Rectal smooth muscle tissue (tissue), 1 donor: Measurements from ENCODE around the gene ORMDL3.
"Not testable (repeated sequence)": the region's sequence is repeated elsewhere in the genome, so short reads cannot be mapped to it uniquely, and the experiment has no call there.

Experiments
- H3K27ac ChIP-seq: one replicate; pipeline ENCODE4 v1.7.0; 2013; ENCODE audit warnings: low read depth, low read length, inconsistent platforms
- H3K27me3 ChIP-seq: one replicate; pipeline ENCODE4 v1.7.0; 2013; ENCODE audit warnings: low read length; ENCODE audit not compliant: control insufficient read depth, insufficient read depth
- H3K36me3 ChIP-seq: one replicate; pipeline ENCODE4 v1.7.0; 2013; ENCODE audit warnings: low read length; ENCODE audit not compliant: control insufficient read depth, insufficient read depth
- H3K4me1 ChIP-seq: one replicate; pipeline ENCODE4 v1.7.0; 2013; ENCODE audit warnings: low read length; ENCODE audit not compliant: control insufficient read depth, insufficient read depth
- H3K4me3 ChIP-seq: one replicate; pipeline ENCODE4 v1.7.0; 2013; ENCODE audit warnings: low read length
- H3K9ac ChIP-seq: one replicate; pipeline ENCODE4 v1.7.0; 2013; ENCODE audit warnings: low read length

Gene ORMDL3

DNA sequence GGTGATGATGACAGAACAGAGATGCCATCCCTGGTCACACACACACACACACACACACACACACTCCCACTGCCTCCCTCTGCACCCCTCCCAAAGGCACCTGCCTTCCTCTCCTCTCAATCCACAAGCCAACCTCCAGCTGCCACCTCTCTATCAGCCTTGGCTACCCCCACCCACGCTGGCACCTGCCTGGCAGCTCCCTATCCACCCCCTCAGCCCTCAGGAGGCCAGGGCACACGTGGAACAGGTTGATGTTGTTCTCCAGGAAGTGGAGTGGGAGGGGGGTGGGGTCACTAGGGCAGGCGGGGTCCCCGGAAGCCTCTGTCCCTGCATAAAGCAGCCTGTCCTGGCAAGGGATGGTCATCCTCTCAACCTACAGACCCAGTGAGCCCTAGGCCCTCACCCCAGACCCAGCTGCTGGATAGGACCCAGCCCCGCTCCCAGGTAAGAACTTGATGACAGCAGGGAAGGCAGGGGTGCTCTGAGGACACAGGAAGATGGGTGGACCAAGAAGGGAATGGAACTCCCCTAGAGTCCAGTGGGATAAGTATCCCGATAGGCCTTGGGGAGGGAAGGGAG lies 35.3 kb upstream of the ORMDL3 start, which contains the start of gene GSDMA:
Gene GSDMA (plus strand): TSS at position 363 of the 579 bp plus-strand sequence. CDS start 2,684 bp downstream, outside the sequence.
- Histone ChIP-seq H3K4me1 (no peaks in the 10 kb centered on the region), H3K4me3 (no peak within 1 kb of the TSS), H3K27me3 (no peaks in the 10 kb centered on the region), H3K9ac (no peak within 1 kb of the TSS), H3K27ac (no peak within 1 kb of the TSS), H3K36me3 (no peaks in the 10 kb centered on the region)

DNA sequence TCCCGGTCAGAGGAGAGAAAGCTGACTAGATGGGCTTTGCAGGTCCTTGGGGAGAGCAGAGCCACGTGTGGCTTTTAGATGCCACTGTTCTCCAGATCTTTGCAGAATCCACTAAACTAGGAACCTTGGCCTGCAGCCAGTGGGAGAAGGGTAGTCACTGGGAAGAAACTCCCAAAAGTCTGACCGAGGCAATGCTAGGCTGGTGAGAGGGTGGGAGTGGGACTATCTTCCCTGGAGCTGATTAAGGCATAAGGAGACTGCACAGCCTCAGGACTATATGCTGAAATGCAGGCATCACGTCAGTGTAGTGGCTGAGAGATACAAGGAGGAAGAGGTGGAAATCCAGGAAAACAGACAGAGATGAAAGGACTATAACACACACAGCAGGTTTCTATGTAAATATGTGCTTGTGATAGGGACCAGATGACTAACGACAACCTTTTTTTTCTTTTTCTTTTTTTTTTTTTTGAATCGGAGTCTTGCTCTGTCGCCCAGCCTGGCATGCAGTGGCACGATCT lies 33.2 kb upstream of the ORMDL3 start:
- H3K36me3 ChIP-seq, result no peaks in the 10 kb centered on the region
- H3K9ac ChIP-seq, result no peak overlapping the region
- H3K27ac ChIP-seq, result no peak overlapping the region
- no peaks in the 10 kb centered on the region for H3K27me3 ChIP-seq
- H3K4me1 ChIP-seq, result no peaks in the 10 kb centered on the region
- no peak overlapping the region for H3K4me3 ChIP-seq

DNA sequence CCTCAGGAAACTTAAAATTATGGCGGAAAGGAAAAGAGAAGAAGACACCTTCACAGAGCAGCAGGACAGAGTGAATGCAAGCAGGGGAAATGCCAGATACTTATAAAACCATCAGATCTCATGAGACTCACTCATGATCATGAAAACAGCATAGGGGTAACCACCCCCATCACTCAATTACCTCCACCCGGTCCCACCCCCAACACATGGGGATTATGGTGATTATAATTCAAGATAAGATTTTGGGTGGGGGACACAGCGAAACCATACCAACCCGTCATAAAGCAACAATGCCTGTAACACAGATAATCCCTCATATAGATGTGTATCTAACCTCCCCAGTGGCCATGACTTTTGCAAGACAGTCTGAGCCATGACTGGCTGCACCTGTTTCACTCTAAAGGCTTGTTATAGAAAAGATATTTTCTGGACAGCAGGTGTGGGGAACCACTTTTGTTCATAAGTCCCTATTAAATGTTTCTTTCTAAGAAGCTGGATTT lies 28.4 kb upstream of the ORMDL3 start:
- Histone ChIP-seq H3K9ac (no peak overlapping the region), H3K4me3 (no peak overlapping the region), H3K4me1 (peaks cover 5% of the 10 kb centered on the region), H3K27ac (no peak overlapping the region), H3K27me3 (no peaks in the 10 kb centered on the region), H3K36me3 (no peaks in the 10 kb centered on the region)

DNA sequence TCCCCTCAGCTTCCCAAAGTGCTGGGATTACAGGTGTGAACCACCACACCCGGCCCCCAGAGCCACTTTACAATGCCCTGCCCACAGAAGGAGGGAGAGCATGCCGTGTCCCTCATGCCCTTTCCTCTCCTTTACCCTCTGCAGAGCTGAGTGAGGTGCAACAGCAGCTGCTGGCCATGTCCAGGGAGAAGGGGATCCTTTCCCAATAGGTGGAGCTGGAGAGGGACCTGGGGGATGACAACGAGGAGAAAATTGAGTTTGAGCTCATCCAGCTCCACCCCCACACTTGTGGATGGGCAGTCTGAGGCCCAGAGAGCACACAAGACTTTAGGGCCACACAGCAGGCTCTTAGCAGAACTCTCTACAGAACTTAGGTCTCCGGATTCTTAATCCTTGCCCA lies 27.5 kb upstream of the ORMDL3 start:
- Histone ChIP-seq H3K9ac (no peak overlapping the region), H3K27me3 (no peaks in the 10 kb centered on the region), H3K4me1 (peaks cover 5% of the 10 kb centered on the region), H3K4me3 (no peak overlapping the region), H3K27ac (no peak overlapping the region), H3K36me3 (no peaks in the 10 kb centered on the region)

DNA sequence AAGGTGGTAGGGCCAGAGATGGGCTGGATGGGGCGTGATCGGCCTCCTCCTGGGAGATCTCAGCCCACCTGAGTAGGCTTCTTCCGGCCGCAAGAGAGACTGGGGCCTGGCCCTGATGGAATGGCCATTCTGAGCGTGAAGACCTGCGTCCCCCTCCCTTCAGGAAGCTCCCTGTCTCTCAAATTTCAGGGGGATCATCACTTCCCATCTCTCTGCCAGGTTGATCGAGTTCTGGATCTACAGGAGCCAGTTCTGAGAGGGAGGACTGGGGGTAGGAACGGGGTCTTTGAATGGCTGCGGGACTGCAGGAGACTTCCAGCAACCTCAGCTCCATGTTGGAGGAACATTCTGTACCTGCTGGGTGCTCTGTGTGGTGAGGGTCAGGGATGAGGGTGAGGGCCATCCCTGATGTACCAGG lies 26.1 kb upstream of the ORMDL3 start:
- H3K4me1 ChIP-seq, result peaks cover 5% of the 10 kb centered on the region
- peak overlapping the region; percentile 72 for H3K4me3 ChIP-seq
- no peaks in the 10 kb centered on the region for H3K27me3 ChIP-seq
- H3K36me3 ChIP-seq, result no peaks in the 10 kb centered on the region
- peak overlapping the region; percentile 40 for H3K9ac ChIP-seq
- H3K27ac ChIP-seq, result peak overlapping the region; percentile 48

DNA sequence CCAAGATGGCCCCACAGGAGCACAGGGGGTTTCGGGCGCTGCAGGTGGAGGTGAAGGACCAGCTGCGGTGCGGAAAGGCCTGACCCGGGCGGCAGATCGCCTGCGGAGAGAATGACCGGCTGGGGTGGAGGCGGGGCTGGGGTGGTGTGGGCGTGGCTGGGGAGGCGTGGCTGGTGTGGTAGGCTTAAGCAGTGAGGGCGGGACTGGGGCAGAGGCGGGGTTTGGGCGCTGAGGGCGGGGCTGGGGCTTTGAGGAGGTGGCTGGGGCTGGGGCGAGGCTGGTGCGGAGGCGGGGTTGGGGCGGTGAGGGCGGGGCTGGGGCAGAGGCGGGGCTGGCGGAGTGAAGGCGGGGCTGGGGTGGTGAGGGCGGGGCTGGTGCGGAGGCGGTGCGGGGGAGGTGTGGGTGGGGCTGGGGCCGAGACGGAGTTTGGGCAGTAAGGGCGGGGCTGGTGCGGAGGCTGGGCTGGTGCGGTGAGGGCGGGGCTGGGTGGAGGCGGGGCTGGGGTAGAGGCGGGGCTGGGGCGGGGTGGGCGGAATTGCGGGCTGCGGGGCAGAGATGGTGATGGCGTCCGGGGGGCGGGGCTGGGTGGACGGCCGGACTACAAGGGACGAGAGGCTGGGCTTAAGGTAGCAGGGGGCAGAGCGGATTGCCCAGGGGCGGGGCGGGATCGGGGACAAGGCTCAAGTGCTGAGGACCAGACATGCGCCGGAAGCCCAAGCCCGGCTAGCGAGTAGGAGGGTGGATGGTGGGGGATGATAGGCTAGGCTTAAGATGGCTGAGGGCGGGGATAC lies 25.5 kb upstream of the ORMDL3 start:
- peak overlapping the region; percentile 81 for H3K4me3 ChIP-seq

DNA sequence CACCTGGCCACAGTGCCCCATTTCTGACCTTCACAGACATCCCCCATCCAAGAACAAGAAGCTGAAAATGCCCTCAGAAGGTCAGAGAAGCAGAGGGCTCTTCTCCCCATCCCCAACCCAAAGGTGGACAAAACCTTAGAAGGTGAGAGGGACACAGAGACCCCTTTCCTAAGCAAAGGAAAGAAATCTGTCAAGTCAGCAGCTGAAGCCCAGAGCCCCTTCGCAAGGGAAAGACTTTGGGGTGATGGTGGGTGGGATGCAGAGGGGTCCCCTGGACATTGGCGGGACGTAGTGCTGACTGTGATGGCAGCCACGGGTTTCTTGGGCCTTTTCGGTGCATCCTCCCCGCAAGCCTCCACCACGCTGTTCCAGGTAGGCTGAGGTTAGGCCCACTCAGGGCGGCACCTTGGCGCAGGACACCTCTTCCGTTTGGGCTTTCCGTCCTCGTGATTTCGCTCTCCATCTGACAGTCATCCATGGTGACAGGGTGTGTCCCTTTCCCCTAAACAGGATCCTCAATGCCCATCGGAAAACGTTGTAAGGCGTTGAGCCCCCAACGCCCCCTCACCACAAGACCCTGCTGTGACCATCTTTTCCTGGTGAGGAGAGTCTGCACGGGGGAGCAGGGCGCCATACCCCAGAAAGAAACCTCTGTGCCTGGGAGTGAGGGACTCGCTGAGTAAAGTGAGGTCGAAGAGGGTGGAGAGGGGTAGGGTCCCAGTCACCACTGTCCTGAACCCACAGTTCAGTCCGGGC lies 24.7 kb upstream of the ORMDL3 start:
- Histone ChIP-seq H3K4me1 (peaks cover 5% of the 10 kb centered on the region), H3K4me3 (peak overlapping the region; percentile 81), H3K27ac (no peak overlapping the region), H3K36me3 (no peaks in the 10 kb centered on the region), H3K27me3 (no peaks in the 10 kb centered on the region), H3K9ac (peak overlapping the region; percentile 87)

More for the DNA sequence above, 25.5 kb upstream of the ORMDL3 start:
- H3K27ac ChIP-seq, result peak overlapping the region; percentile 48
- peaks cover 5% of the 10 kb centered on the region for H3K4me1 ChIP-seq
- H3K36me3 ChIP-seq, result no peaks in the 10 kb centered on the region
- peak overlapping the region; percentile 87 for H3K9ac ChIP-seq
- H3K27me3 ChIP-seq, result no peaks in the 10 kb centered on the region

DNA sequence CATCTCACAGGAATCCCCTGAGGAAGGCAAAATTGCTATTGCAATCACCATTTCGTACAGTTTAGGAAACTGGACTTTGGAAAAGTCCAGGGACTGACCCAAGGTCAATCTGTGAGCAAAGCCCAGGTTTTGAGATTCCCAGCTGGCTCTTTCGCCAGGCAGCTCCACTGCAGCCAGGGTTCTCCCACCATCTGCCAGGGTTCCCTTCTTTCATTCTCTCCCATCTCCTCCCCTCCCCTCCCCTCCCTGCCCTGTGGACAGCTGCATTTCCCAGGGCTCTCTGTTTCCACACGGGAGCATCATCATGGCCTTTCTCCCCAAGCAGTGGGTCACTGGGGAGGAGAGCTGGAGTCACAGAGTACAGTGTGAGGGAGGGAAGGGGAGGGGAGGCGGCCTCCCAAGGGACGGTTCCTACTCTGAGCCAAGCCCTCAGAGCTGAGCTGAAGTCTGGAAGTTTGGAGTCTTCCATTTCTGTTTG lies 23.5 kb upstream of the ORMDL3 start:
- Histone ChIP-seq H3K27me3 (no peaks in the 10 kb centered on the region), H3K36me3 (no peaks in the 10 kb centered on the region), H3K4me1 (peaks cover 5% of the 10 kb centered on the region), H3K9ac (no peak overlapping the region), H3K4me3 (no peak overlapping the region), H3K27ac (no peak overlapping the region)

DNA sequence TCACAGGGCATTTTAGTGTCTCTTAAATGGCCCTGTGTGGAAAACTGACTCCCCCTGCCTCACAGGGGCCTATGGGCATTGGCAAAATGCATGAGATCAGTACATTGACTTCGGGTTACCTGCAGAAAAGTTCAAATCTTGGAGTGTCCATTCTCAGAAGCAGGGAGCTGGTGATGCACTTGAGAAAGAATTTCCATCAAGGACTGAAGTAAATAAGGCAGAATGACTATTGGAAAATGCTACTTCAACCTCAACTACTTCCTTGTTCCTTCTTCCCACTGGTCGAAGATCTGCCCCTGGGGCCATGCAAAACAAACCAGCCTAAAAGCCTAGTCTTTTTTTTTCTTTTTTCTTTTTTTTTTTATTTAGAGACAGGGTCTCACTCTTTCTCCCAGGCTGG lies 21.6 kb upstream of the ORMDL3 start:
- Histone ChIP-seq H3K36me3 (no peaks in the 10 kb centered on the region), H3K27me3 (no peaks in the 10 kb centered on the region), H3K4me3 (no peak overlapping the region), H3K9ac (no peak overlapping the region), H3K27ac (no peak overlapping the region), H3K4me1 (peaks cover 5% of the 10 kb centered on the region)

DNA sequence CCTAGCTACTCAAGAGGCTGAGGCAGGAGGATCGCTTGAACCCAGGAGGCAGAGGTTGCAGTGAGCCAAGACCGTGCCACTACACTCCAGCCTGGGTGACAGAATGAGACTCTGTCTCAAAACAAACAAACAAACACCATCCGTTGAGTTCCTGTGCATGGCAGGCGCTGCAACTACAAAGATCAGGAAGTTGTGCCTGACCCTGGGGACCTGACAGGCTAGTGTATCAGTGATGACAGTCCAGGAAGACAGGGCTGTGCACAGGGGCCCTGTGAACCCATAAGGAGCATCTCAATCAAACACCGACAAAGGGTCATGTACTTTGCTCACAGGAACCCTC lies 21.1 kb upstream of the ORMDL3 start:
- H3K27ac ChIP-seq, H3K9ac ChIP-seq, H3K4me1 ChIP-seq, H3K27me3 ChIP-seq, H3K4me3 ChIP-seq, H3K36me3 ChIP-seq: not testable (repeated sequence)

DNA sequence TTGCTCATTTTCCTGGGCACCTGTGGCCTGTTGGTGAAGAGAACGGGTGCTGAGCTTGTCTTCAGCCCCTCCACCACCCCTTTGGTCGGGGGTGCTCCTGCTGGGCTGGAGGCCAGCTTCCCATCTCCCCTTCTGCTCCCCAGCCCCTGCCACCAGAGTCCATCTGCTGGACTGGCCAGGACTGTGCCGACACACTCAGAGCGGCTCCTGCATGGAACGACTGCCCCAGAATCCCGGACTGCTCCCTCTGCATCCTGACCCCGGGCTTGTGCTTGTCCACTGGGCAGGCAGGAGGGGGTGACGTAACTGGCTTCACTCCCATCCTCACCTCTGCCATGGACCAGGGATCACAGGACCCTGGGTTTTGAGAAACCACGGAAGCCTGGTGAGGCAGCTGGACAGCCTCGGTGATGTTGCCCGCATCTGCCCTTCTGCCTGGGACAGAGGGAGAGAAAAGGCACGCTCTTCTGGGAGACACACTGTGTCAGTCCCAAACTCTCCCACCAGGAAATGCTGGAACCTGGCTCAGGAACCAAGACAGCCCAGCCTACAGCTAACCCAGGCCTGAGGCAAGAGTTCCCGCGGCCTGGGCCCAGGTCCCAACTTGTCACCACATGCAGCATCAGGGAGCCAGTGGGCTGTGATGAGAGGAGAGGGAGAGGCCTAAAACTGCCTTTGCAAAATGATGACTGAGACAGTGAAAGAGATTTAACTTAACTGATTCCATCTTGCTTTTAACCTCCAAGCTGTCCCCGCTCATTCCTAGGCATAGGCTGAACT lies 19.3 kb upstream of the ORMDL3 start:
- Histone ChIP-seq H3K9ac (no peak overlapping the region), H3K4me1 (no peaks in the 10 kb centered on the region), H3K4me3 (no peak overlapping the region), H3K27me3 (no peaks in the 10 kb centered on the region), H3K27ac (no peak overlapping the region), H3K36me3 (no peaks in the 10 kb centered on the region)

DNA sequence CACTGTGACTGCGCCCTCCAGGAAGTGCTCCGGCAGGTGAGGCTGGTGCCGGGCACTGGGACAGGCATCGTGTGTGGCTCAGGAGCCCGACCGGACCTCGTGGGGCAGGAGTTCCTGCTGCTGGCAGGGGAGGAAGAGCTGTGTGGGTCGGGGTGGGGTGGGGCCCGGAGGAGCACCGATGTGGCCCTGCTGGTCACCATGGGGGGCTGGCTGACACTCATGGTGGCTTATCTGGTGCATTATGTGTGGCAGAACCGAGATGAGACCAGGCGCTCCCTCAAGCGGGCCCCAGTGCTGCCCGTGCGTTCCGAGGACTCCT lies 17.0 kb upstream of the ORMDL3 start:
- no peak overlapping the region for H3K27ac ChIP-seq
- H3K4me1 ChIP-seq, result peaks cover 8% of the 10 kb centered on the region
- no peak overlapping the region for H3K9ac ChIP-seq
- H3K36me3 ChIP-seq, result no peaks in the 10 kb centered on the region
- H3K4me3 ChIP-seq, result no peak overlapping the region
- H3K27me3 ChIP-seq, result no peaks in the 10 kb centered on the region
